Endothelial cell of coronary artery (primary cell): ENCODE results near the gene RMDN3. TPM values are rescaled to one million over a fixed set of nuclear protein-coding genes. Genes with fewer than 3 reads are reported as not detected.

Source experiments
- total RNA-seq: library from RNA; depleted of rRNA; stranded (reverse); fragments of >200 nt; gene quantifications from 2 replicates; pipeline ENCODE4 v1.2.3, GENCODE V29; 2014

Gene RMDN3, protein sequence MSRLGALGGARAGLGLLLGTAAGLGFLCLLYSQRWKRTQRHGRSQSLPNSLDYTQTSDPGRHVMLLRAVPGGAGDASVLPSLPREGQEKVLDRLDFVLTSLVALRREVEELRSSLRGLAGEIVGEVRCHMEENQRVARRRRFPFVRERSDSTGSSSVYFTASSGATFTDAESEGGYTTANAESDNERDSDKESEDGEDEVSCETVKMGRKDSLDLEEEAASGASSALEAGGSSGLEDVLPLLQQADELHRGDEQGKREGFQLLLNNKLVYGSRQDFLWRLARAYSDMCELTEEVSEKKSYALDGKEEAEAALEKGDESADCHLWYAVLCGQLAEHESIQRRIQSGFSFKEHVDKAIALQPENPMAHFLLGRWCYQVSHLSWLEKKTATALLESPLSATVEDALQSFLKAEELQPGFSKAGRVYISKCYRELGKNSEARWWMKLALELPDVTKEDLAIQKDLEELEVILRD
- total RNA-seq: 21.6 and 24.5 TPM in 2 replicates

DNA sequence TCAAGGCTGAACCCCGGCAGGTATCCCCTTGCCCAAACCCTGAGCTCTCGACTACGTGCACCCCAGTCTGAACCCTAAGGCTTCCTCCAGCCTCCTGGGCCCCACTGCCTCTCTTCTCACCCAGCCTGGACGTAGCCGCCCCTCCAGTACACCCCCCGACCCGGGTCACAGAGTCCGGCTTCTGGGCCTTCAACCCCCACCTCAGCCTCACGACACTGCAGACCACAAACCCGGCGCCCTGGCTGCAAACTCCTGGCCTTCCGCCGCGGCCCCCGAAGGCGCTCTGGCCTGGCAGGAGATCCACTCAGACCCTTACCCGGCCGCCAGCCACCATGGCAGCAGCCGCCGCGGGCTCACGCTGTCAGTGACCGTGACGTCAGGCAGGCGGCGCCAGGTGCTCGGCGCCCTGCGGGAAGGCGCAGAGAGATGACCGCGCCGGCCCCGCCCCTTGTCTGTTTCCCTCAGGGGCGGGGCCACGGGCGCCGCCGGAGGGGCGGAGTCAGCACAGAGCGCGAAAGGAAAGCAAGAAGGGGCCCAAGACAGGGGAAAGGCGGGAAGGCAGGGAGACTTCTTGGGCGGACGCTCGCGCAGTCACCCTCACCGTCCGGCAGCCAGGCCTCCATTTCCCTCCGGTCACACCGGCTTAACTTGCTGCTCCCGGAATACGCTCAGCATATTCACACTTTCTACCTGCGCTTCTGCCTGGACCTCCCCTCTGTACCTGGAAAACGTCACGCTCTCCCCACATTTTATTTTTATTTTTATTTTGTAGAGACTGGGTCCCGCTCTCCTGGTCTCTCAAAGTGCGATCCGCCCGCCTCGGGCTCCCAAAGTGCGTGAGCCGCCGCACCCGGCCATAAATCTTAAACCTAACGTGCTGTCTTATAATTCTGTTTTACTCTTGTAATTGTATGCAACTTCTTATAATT, at the start of gene RMDN3:
Gene RMDN3 (minus strand): TSS at position 372 of the 929 bp plus-strand sequence. CDS start 471 bp downstream, outside the sequence.

DNA sequence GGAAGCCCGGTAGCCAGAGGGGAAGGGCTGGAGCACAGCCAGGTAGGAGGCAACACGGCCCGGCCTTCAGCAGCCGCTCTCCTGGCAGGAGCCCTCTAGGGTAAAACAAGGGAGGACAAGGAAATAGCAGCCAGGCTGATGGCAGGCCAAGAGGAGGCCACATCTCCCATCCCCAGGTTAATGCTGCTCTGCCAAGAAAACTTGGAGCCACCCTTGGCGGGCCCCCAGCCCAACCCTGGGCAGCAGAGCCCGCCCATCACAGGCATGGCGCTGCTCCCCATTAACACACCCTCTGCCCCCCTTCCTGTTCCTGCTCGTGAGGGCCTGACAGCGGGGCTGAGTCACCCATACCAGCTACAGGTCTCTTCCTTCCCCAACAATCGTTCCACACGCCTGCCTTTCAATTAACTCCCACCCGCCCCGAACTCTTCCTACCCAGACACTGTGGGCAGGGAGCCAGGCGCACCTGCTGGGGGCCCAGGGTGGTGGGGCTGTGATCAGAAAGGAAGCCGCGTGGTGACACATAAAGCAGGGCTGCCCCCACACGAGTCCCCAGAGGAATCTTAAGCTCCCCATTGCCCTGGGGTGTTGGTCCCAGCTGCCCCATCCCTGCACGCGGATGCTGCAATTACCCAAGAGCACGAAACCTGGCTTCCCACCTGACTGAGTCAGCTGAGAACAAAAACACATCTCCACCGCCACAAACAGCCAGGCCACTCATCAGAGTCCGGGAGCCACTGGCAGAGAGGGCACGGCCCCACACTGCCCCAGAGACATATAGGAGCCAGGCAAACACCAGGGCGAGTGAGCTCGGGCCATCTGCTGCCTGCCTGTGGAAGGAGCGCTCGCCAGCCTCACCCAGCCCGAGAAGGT, 14.5 kb upstream of the RMDN3 start, which contains the start of gene C15orf62:
Gene C15orf62 (plus strand): TSS at position 707 of the 873 bp plus-strand sequence. CDS start 516 bp downstream, outside the sequence.

DNA sequence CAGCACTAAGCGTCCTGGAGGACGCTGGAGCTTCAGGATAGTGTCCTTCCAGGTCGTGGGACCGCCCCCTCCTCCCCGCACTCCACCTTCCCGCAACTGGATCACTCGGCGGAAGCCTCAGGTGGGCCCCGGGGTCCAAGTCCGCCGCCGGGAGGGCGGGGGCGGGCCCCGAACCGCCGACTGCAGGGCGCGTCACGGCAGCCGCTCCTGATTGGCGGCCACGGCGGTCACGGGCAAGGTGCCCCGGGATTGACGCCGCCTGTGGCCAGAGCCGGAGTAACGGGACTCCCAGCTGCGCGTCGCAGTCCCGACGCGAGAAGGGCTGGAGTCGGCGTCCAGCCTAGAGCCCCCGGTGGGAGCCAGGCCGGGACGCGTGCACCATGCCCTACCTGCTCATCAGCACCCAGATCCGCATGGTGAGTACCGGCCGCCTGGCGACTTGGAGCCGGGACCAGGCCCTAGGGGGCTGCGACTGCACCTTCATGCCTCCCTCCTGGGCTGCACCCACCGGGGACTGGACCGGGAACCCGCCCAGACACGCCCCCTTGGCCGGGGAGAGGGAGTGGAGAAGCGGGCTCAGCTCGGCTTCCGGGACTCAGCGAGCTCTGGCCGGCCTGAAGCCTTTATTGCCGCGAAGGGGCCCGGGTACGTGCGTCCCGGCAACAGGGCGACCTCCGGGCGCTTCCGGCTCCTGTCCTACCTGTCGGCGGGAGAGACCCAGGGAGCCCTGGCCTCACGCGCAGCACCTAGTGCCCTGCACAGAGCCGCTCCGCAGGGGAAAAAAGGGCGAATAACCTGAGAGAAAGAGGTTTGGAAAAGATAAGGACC, 9.0 kb upstream of the RMDN3 start, which contains the start of gene GCHFR:
Gene GCHFR (plus strand): TSS at position 268 of the 828 bp plus-strand sequence. CDS start 113 bp downstream, at position 381.

DNA sequence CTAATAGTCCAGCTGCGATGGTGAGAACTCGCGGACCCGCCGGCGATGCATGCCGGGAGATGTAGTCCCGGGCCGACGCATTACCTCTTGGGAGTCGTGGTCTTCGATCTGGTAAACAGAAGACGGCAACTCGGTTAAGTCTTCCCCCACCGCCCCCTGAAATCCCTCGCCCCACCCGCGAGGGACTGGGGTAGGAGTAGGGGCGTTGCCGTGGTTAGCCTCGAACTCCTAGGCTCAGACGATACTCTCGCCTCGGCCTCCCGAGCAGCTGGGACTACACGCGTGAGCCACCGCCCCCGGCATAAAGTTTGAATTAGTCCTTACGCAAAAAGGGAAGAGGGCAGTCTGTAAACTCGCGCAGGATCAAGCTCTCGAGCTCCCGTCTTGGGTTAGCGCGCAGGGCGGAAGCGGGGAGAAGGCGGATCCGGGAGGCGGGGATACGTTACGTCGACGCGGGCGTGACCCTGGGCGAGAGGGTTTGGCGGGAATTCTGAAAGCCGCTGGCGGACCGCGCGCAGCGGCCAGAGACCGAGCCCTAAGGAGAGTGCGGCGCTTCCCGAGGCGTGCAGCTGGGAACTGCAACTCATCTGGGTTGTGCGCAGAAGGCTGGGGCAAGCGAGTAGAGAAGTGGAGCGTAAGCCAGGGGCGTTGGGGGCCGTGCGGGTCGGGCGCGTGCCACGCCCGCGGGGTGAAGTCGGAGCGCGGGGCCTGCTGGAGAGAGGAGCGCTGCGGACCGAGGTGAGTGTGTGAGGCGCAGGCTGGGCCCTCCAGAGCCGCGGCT, 60.2 kb downstream of the RMDN3 start, which contains the start of gene RAD51:
Gene RAD51 (plus strand): TSS at position 487 of the 781 bp plus-strand sequence. CDS start 3,585 bp downstream, outside the sequence.

Other genes starting within 250 kb of the RMDN3 start
- gene CCDC32, start 190.2 kb downstream of the RMDN3 start, total RNA-seq: 15.3 and 20.9 TPM in 2 replicates
- 13.9 and 14.0 TPM in 2 replicates for gene RPUSD2, start 186.0 kb downstream of the RMDN3 start, total RNA-seq
- 8.2 and 20.7 TPM in 2 replicates for gene KNL1, start 161.0 kb downstream of the RMDN3 start, total RNA-seq
- 3.7 and 7.6 TPM in 2 replicates for gene RAD51, start 60.1 kb downstream of the RMDN3 start, total RNA-seq
- gene GCHFR, start 8.8 kb upstream of the RMDN3 start, total RNA-seq: 6.4 and 7.8 TPM in 2 replicates
- gene C15orf62, start 14.7 kb upstream of the RMDN3 start, total RNA-seq: 0.63 and 0.66 TPM in 2 replicates
- gene ZFYVE19, start 51.8 kb upstream of the RMDN3 start, total RNA-seq: 23.2 and 24.7 TPM in 2 replicates
- 29.6 and 45.4 TPM in 2 replicates for gene DNAJC17, start 52.2 kb upstream of the RMDN3 start, total RNA-seq
- gene PPP1R14D, start 73.5 kb upstream of the RMDN3 start, total RNA-seq: not detected in 2 replicates
- 0.45 and 0.56 TPM in 2 replicates for gene SPINT1, start 88.8 kb upstream of the RMDN3 start, total RNA-seq
- gene RHOV, start 119.0 kb upstream of the RMDN3 start, total RNA-seq: under 0.01 and 0.09 TPM in 2 replicates
- 43.6 and 45.4 TPM in 2 replicates for gene VPS18, start 139.2 kb upstream of the RMDN3 start, total RNA-seq
- 33.8 and 103 TPM in 2 replicates for gene DLL4, start 174.1 kb upstream of the RMDN3 start, total RNA-seq
- 2.7 and 11.2 TPM in 2 replicates for gene CHAC1, start 198.2 kb upstream of the RMDN3 start, total RNA-seq